ENCODE results near the gene RABL6.
"Not testable (repeated sequence)": the region's sequence is repeated elsewhere in the genome, so short reads cannot be mapped to it uniquely, and the experiment has no call there.

The RABL6 gene

DNA sequence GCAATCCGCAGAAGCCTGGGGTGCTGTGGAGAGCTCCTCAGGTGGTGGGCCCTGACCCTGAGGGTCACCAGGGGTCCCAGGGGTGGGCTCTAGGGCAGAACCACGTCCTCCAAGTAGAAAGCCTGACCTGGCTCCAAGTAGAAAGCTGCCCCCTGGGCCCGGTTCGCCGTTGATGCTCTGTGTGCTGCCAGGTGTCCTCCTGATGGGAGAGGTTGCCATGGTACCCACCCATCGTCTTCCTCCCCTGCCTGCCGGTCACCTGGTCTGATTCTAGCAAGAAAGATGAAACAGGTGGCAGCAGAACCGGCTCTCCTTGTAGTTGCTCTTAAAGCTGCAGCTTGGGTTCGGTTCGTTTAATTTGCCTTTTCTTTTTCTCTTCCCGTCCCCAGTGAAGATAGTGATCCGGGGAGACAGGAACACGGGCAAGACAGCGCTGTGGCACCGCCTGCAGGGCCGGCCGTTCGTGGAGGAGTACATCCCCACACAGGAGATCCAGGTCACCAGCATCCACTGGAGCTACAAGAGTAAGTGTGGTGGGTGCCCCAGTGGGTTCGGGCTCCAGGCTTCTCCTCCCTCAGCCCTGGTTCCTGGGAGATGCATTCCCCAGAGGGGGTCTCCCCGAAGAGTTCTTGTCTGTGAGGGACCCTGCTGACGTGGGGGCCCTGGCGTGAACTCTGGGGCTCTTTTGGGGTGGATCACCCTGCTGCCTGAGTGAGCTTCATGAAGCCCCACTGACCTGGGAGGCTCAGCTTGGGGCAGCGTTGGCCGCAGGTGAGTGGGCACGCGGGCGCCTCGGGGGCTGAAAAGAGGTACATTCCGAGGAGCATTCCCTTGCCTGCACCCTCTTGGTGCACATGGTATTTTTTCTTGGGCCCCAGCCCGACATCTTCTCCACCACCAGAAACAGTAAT, 15.6 kb downstream of the RABL6 start:
- DNase-seq: no peak

DNA sequence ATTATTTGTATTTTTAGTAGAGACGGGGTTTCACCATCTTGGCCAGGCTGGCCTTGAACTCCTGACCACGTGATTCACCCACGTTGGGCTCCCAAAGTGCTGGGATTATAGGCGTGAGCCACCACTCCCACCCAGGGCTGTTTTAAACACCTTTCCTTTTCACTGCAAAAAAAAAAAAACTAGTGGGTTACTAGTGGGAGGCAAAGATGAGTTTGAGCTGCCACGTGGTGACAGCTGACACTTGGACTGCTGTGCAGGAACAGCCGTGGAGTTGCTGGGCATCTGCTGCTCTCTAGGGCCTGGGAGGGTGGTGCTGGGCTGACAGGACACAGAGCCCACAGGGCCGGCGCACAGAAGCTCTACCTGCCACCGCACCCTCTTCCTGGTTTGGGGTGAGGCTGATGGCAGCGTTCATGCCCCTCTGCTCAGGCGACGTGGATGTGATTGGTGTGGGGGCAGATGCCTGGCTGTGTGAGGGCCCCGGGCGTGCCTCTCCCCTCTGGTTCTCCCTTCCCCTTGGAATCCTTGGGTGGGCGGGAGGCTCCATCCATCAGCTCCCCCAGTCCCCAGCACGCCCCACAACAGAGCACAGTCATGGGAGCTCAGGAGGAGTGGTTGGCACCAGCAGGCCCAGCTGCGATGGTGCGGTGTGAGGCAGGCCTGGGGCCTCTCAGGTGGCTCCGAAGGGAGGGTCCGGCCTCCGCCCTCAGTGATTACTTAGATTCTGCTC, 16.9 kb downstream of the RABL6 start:
- DNase-seq: no peak

DNA sequence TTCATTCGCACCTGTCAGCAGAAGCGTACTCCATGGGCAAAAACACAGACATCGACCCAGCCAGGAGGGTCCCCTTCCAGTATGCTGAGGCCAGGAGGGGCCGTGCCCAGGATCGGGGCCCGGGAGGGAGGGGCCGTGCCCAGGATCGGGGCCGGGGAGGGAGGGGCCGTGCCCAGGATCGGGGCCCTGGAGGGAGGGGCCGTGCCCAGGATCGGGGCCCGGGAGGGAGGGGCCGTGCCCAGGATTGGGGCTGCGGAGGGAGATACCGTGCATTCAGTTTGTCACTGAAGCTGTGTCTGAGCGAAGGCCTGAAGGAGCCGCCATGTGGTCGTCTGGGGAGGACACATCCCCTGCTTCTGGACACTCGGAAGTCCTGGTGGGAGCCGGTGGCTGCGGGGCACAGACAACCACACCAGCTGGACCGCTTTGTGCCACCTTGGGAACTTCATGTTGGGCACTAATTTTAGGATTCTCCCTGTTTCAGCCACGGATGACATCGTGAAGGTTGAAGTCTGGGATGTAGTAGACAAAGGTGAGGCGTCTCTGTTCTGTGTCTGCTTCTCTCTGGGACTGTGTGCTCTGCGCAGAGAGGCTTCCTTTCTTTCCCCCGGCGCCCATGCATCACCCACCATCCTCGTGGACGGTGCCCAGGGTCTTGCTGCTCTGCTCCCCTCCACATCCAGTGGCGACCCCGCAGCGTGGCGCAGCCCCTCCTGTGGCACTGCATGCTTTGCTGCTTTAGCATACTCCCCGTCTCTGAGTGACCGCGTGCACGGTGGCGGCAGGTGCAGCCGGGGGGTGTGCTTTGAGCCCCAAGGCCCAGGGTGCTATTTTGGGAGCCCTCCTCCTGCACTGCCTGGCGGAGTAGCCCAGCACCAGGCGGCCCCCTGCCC, 17.8 kb downstream of the RABL6 start:
- no peak for DNase-seq

DNA sequence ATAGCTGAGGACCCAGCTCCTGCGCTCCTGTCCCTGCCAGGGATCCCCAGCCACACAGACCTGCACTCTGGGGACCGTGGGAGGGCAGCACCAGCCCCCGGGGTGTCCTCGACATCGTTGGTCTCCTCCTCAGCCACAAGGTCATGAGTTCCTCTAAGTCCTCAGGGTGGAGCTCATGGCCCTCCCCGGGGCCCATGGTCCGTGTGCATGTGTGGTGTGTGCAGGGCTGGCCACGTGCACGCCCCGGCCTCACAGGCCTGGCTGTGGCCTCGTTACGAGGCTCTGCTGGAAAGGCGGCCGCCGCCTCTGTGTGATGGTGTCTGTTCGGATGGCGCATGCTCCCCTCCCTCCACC, 18.4 kb downstream of the RABL6 start:
- no peak for DNase-seq

DNA sequence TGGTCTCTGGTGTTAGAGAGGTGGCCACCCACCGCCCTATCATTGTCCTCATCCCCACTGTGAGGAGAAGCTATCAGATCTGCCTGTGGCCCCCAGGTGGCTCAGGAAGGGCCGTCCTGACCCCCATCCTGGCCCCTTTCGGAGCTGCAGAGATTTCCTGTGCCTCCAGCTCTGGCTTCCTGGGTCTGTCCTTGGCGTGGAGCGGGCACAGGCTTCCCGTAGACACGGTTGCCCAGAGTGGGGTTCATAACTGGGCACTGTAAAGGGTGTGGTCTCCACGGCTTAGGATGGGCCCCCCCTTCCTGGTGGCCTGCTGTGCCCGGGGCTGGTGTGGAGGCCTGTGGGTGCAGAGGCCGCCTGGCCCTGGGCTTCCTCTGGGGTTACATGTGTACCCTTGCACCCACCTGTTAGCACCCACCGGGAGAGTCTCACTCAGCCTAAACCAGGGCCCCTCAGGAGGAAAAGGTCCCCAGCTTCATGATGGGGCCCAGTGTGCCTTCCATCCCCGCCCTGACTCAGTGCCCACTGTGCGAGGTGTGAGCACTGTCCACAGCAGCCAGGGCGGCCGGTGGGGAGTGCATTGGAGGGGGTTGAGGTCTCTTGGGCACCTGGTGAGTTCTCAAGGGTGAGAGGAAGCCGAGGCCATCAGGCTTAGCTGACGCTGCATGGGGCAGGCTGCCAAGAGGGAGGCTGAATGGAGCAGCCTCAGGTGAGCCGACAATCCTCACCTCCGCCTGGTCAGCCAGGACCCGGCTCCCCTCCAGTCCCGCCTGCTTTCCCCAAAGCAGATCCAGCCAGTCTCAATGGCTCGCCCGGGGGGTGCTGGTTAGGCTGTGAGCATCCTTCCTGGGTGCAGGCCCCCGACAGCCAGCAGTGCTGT, 19.2 kb downstream of the RABL6 start:
- DNase-seq: no peak

DNA sequence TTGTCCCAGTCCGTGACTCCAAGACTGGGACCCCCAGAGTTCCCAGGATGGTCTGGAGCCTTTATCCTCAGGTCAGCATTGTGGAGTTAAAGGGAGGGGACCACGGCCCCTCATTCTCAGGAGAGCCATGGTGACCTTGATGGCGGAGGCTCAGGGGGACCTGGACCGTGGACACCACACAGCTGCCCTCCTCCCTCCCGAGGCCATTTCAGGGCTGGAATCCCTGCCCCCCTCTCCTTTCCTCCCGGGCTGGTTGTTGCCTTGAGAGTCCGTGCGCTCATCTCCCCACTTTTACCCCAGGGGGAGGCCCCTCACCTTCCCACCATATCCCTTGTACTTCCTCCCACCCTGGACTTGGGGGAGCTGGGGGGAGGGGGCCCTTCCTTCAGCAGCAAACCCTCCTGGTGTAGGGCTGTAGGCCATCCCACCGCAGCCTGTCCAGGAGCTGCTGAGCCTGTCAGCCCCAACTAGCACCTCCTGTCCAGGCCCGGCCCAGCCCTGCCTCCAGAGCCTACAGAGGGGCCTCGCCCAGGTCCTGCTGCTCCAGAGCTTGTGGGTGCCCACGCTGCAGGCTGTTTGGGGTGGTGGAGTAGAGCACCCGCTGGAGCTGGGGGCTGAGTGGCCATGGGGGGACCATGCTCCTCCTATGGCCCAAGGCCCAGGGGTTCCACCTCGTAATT, 20.2 kb downstream of the RABL6 start:
- DNase-seq: no peak

DNA sequence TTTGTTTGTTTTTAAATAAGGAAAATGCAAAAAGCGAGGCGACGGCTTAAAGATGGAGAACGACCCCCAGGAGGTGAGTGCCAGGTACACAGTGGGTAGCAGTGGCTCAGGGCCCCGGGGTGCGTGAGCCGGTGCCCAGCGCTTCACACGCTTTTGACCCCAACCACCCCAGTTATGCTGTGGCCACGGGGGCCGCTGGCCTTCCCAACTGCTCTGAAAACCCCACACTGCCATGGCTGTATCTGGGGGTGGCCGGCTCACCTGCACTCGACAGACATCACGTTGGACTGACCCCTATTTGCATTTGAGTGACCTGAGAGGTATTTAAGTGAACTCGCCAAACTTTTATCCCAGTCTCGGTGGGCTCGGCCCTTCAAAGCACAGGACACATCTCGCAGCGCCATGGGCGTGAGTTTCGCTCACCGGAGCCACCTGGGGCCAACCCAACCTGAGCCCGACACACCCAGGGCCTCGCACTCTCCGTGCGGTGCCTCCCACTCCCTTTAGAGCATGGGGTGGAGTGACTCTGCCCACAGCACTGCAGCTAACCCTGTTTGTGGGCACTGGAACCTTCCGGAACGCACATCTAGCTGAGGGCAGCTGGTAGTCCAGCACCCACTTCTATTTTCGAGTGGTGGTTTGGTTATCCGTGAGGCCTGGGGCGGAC, 20.9 kb downstream of the RABL6 start:
- no peak for DNase-seq

DNA sequence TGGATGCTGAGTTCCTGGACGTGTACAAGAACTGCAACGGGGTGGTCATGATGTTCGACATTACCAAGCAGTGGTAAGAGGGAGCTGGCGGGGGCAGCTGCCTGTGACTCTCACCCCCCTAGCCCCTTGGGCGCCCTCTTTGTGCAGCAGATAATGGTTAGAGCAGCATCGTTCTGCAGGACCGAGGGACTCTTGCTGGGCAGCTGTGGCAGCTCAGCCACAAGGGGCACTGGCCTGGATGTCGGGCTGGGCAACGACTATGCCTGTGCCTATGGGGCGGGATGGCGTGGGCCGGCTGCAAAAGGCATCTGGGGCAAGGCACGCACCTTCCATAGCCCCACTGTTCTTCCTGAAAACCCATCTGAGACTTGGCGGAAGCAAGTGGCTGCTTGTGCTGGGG, 21.7 kb downstream of the RABL6 start:
- no peak for DNase-seq

DNA sequence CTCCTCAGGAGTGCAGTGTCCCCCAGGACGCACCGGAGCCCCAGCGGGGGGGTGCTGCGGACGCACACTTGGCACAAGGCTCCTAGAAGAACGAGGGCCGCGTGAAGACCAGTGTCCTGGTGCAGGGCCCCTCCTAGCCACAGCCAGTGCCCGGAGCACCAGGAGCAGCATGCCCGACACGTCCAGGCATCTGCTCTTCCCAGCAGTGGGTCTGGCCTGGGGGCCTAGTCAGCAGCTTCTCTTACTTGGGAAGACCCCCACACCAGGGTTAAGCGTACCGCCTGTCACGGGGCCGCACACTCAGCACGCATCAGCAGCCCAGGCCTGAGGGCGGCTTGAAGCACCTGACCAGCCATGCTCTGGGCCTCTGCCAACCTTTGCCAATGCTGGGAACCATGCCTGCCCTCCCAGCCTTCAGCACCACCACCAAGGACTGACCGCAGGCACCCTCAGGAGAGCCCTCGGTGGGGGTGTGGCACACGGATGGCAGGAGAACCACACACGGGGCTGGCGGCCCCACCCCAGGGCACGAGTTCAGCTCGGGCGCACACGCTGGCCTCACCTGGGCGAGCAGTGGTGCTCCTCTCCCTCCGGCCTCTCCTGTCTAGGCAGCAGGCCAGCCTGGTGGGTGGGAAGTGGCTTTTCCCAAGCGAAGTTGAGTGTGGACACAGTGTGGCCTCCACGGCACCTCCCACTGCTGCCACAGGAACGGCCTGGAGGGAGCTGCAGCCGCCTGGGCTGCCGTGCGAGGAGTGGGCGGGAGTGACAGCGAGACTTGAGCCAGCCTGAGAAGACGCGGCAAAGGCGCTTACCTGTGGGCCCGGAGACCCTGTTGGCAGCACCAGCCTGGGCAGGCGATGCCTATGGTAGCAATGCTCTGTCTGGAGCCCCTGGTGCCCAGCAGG, 22.5 kb downstream of the RABL6 start:
- no peak for DNase-seq

DNA sequence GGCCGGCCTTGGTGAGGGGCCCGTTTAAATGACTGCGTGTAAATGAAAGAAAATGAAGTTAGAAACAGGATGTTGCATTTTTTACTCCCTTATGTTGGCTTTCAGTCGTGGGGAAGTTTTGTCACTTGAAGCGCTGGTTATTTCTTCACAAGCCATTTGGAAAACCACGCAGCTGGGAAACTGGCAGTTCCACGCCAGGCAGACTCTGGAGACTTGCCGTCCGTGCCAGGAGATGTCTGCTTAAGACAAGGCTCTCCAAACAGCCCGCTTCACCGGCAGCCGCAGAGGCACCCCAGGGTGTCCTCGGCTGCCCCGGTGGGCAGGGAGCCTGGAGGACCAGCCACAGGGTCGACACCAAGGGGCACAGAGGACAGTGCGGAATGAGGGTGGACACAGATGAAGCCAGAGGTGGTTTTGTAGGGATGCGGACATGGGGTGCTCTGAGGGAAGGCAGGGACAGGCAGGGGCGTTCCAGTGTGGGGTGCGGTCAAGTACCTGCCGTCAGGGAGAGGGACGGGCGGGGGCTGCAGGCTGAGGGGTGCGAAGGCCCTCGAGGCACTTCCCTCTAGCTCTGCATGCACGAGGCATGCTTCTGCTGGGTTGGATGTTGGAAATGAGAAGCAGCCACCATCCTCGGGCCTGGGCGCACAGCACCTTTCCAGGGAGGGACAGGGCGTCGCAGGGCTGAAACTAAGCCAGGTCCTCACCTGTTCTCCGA, 23.4 kb downstream of the RABL6 start:
- DNase-seq: no peak

DNA sequence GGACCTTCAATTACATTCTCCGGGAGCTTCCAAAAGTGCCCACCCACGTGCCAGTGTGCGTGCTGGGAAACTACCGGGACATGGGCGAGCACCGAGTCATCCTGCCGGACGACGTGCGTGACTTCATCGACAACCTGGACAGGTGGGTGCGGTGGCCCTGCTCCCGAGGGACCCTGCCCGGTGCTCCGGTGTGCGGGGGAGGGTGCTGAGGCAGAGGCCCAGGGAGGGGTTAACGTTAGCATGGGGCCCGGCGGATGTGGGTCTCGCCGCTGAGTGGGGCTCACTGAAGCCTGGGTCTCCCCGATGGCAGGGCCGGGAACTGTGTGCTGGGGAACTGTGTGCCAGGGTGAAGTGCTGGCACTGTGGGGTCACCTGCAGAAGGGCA, 24.0 kb downstream of the RABL6 start:
- DNase-seq: no peak

DNA sequence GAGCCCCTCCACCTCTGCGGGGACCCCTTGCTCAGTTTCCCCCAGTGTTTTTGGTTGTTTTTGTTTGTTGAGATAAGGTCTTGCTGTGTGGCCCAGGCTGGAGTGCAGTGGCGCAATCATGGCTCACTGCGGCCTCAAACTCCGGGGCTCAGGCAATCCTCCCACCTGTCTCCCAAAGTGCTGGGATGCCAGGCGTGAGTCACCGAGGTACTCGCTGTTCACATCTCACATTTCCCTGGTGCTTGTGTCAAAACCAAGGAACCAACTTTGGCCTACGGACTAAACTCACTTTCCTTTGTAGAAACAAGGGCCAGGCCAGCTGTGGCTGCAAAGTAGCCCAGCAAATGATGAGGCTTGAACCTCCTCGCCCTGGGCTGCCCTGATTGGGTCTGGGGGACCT, 24.8 kb downstream of the RABL6 start:
- DNase-seq: no peak

DNA sequence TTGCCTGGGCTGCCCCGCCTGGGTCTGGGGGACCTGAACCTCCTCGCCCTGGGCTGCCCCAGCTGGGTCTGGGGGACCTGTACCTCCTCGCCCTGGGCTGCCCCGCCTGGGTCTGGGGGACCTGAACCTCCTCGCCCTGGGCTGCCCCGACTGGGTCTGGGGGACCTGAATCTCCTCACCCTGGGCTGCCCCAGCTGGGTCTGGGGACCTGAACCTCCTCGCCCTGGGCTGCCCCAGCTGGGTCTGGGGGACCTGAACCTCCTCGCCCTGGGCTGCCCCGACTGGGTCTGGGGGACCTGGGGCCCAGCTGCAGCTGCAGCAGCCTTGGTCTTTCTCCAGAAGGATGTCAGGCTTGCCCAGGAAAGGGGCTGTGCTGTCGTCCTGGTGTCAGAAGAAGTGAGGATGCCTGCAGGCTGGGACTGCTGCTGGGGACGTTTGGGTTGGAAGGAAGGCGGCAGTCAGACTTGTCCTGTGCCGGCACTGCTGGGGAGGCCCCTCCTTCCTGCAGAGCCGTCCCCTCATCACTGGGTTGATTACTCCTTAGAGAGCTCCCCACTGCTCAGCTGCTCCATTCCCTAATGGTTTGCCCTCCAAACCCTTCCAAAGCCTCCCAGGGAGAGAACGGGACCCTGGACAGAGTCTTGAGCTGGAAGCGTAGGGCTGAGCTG, 25.8 kb downstream of the RABL6 start:
- DNase-seq: not testable (repeated sequence)

DNA sequence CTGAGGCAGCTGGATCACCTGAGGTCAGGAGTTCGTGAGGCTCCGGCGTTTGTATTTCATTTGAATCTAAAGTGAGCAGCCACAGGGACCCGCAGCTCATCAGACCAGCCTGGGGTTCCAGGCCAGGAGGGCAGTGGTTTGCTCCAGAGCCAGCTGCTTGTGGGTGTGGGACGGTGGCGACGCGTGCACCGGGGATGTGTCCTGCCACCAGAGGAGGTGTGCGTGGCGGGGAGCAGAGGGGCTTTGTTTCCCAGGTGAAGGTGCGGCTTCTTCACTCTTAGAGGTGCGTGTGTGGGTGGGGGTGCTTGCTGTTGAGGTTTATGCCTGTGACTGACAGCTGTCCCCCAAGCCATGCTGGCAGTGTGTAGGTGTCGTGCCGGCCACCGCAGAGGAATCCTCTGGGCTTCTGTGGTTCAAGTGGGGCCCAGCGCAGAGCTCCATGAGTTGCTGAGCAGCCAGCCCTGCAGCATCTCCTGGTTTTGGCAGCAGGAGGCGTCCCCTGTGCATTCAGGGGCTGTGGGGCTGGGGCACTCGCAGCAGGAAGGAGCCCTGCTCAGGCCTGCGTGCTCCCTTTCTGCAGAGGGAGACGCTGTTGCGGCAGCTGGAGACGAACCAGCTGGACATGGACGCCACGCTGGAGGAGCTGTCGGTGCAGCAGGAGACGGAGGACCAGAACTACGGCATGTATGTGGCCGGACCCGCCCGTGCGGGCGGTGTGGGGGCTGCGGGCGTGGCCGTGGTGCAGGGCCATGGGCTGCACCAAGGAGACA, 27.6 kb downstream of the RABL6 start:
- no peak for DNase-seq

DNA sequence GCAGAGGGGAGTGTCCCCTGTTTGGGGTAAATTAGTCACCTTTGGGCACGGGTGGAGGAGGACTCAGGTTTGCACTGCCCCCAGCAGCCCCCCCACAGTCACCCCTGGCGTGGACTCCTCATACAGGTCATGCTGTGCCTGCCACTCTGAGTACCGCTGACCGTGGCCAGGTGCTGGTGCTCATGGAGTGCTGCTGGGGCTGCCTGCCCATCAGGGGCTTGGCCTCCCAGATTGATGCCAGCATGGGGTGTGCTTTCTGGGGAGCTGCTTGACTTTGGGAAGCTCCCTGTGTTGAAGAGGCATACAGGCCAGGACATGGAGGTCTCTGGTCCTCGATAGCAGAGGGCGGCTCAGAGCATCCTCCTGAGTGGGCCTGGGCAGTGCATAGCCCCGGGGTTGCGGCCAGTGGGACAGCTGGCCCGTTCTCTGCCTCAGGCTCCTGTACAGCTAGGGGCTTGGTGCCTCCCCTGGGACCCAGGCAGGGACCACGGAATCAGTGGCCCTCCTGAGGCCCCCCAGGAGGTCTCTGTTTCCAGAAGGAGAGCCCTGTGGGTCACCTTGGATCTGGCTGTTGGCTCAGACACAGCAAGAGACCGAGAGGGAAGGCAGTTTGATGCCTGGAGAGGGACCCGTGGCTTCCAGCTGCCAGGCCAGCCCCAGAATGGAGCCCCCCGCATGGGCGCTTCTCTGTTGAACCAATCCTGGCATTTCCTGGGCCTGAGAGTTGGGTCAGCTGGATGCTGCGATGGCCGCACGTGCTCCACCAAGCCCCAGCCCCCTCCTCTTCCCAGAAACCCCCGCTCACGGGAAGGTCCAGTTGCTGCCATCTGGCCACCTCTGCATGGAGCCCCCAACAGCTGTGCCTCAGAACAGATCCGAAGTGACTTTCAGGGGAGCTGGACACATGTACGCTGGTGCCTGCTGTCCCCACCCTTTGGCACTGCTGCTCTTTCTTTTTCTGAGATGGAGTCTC, 28.5 kb downstream of the RABL6 start:
- no peak for DNase-seq

DNA sequence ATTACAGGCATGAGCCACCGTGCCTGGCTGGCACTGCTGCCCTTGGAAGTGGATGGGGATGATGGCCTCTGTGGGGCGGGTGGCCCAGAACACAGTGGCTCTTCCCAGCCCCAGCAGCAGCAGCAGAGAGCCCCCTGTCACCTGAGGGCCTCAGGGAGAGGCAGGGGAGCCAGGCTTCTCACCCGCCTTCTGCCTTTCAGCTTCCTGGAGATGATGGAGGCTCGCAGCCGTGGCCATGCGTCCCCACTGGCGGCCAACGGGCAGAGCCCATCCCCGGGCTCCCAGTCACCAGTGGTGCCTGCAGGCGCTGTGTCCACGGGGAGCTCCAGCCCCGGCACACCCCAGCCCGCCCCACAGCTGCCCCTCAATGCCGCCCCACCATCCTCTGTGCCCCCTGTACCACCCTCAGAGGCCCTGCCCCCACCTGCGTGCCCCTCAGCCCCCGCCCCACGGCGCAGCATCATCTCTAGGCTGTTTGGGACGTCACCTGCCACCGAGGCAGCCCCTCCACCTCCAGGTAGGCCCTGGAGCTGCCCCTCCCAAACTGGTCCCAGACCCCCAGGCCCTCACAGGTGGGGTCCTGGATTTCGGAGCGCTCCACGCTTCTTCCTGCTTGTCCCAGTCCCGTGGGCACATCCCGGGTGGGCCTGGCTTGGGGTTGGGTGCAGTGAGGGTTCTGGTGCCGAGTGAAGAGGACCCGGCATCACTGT, 29.6 kb downstream of the RABL6 start:
- DNase-seq: no peak
